Measurements from ENCODE around the gene ZNF775. TPM values are rescaled to one million over a fixed set of nuclear protein-coding genes. Genes with fewer than 3 reads are reported as not detected.

Gene ZNF775
- total and polyA plus RNA-seq, 2 of the 13 experiments (the other 11 are each of a cell fraction or from before 2014, with no cell fraction given) = 3.1 to 3.2 TPM

DNA sequence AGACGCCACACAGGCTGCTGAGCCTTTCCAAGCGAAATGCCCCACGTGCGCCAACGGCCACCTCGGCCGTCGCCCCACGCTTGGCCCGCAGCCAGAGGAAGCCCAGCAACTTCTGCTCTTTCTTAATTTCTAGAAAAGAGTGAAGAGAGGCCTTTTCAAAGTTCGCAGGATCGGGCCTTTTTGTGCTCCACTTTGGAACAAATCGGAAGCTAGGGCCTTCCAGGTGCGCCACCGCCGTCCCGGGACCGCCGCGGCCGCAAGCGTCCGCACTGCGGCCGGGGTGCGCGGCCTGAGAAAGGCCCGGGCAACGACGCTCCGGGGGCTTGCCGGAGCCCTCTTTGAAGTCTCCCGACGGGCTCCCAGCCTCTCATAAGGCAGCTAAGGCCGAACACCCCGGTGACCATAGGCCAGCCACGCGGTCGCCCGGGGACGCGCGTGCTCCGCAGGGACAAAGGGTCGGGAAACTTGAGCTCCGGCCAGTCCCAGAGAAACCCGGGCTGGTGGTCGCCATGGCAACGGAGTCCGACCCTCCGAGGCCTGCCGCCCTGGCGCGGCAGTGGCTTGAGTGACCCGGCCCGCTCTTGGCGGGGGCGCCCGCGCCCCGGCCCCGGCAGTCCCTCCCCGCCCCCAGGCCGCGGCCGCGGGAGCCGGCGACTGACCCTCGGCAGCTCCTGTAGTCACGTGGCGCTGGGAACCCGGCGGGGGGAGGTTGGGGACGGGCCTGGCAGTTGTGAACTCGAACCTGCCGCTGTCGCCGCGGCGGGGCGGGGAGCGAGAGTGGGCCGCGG, 10.8 kb upstream of the ZNF775 start, which contains the start of gene REPIN1 (continued):
- TF ChIP-seq, protein P1, sequence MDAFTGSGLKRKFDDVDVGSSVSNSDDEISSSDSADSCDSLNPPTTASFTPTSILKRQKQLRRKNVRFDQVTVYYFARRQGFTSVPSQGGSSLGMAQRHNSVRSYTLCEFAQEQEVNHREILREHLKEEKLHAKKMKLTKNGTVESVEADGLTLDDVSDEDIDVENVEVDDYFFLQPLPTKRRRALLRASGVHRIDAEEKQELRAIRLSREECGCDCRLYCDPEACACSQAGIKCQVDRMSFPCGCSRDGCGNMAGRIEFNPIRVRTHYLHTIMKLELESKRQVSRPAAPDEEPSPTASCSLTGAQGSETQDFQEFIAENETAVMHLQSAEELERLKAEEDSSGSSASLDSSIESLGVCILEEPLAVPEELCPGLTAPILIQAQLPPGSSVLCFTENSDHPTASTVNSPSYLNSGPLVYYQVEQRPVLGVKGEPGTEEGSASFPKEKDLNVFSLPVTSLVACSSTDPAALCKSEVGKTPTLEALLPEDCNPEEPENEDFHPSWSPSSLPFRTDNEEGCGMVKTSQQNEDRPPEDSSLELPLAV (CRISPR knock-in tag; conservative IDR thresholded peaks at IDR 0.05; ENCODE audit: low read depth) = no peak
- TF ChIP-seq NR2C2 (CRISPR knock-in tag; IDR thresholded peaks at IDR 0.05; ENCODE audit: borderline replicate concordance) = peak; percentile 76; the same call in 1 of the 2 replicates
- TF ChIP-seq ZNF672 (CRISPR knock-in tag; IDR thresholded peaks at IDR 0.05) = peak; percentile 49; the same call in 1 of the 2 replicates
- TF ChIP-seq, protein P2, sequence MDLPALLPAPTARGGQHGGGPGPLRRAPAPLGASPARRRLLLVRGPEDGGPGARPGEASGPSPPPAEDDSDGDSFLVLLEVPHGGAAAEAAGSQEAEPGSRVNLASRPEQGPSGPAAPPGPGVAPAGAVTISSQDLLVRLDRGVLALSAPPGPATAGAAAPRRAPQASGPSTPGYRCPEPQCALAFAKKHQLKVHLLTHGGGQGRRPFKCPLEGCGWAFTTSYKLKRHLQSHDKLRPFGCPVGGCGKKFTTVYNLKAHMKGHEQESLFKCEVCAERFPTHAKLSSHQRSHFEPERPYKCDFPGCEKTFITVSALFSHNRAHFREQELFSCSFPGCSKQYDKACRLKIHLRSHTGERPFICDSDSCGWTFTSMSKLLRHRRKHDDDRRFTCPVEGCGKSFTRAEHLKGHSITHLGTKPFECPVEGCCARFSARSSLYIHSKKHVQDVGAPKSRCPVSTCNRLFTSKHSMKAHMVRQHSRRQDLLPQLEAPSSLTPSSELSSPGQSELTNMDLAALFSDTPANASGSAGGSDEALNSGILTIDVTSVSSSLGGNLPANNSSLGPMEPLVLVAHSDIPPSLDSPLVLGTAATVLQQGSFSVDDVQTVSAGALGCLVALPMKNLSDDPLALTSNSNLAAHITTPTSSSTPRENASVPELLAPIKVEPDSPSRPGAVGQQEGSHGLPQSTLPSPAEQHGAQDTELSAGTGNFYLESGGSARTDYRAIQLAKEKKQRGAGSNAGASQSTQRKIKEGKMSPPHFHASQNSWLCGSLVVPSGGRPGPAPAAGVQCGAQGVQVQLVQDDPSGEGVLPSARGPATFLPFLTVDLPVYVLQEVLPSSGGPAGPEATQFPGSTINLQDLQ (CRISPR knock-in tag; IDR thresholded peaks at IDR 0.05) = peak; percentile 71; the same call in 1 of the 2 replicates
- peak; percentile 76 for TF ChIP-seq BRD4 (CRISPR knock-in tag; IDR thresholded peaks at IDR 0.05)
- TF ChIP-seq SALL2 (CRISPR knock-in tag; IDR thresholded peaks at IDR 0.05) = peak; percentile 91
- TF ChIP-seq ZFP36 (IDR thresholded peaks at IDR 0.05; ENCODE audit: borderline replicate concordance, low read depth, low read length, partially characterized antibody) = no peak
- TF ChIP-seq CHD4 (IDR thresholded peaks at IDR 0.05; ENCODE audit: borderline replicate concordance, low read length) = no peak
- TF ChIP-seq ZBTB7A (CRISPR knock-in tag; IDR thresholded peaks at IDR 0.05) = peak; percentile 84
- TF ChIP-seq ASH2L (IDR thresholded peaks at IDR 0.05; ENCODE audit: insufficient read length, low read depth, low read length) = peak; percentile 86
- TF ChIP-seq FOXO1 (CRISPR knock-in tag; IDR thresholded peaks at IDR 0.05) = no peak
- TF ChIP-seq ZBTB21 (CRISPR knock-in tag; IDR thresholded peaks at IDR 0.05) = no peak
- peak; percentile 32; the same call in 1 of the 2 replicates for TF ChIP-seq RFX5 (IDR thresholded peaks at IDR 0.05; ENCODE audit: low read depth, low read length)
- TF ChIP-seq KDM1A (CRISPR knock-in tag; IDR thresholded peaks at IDR 0.05) = no peak
- TF ChIP-seq TOE1 (CRISPR knock-in tag; IDR thresholded peaks at IDR 0.05) = no peak
- peak; percentile 42; the same call in 1 of the 2 replicates for TF ChIP-seq SP2 (CRISPR knock-in tag; IDR thresholded peaks at IDR 0.05)
- TF ChIP-seq, protein P3, sequence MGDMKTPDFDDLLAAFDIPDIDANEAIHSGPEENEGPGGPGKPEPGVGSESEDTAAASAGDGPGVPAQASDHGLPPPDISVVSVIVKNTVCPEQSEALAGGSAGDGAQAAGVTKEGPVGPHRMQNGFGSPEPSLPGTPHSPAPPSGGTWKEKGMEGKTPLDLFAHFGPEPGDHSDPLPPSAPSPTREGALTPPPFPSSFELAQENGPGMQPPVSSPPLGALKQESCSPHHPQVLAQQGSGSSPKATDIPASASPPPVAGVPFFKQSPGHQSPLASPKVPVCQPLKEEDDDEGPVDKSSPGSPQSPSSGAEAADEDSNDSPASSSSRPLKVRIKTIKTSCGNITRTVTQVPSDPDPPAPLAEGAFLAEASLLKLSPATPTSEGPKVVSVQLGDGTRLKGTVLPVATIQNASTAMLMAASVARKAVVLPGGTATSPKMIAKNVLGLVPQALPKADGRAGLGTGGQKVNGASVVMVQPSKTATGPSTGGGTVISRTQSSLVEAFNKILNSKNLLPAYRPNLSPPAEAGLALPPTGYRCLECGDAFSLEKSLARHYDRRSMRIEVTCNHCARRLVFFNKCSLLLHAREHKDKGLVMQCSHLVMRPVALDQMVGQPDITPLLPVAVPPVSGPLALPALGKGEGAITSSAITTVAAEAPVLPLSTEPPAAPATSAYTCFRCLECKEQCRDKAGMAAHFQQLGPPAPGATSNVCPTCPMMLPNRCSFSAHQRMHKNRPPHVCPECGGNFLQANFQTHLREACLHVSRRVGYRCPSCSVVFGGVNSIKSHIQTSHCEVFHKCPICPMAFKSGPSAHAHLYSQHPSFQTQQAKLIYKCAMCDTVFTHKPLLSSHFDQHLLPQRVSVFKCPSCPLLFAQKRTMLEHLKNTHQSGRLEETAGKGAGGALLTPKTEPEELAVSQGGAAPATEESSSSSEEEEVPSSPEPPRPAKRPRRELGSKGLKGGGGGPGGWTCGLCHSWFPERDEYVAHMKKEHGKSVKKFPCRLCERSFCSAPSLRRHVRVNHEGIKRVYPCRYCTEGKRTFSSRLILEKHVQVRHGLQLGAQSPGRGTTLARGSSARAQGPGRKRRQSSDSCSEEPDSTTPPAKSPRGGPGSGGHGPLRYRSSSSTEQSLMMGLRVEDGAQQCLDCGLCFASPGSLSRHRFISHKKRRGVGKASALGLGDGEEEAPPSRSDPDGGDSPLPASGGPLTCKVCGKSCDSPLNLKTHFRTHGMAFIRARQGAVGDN (CRISPR knock-in tag; IDR thresholded peaks at IDR 0.05) = peak; percentile 95
- TF ChIP-seq CBX5 (CRISPR knock-in tag; IDR thresholded peaks at IDR 0.05; ENCODE audit: borderline replicate concordance) = no peak
